ENCODE measurements around the gene SH3YL1.

DNA sequence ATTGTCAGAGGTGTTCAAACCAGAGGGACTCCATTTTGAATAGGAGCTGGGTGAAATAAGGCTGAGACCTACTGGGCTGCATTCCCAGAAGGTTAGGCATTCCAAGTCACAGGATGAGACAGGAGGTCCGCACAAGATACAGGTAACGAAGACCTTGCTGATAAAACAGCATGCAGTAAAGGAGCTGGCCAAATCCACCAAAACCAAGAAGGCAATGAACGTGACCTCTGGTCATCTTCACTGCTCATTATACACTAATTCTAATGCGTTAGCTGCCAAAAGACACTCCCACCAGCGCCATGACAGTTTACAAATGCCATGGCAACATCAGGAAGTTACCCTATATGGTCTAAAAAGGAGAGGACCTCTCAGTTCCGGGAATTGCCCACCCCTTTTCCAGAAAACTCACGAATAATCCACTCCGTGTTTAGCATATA lies 10.6 kb downstream of the SH3YL1 start:
- TF ChIP-seq, protein P1, sequence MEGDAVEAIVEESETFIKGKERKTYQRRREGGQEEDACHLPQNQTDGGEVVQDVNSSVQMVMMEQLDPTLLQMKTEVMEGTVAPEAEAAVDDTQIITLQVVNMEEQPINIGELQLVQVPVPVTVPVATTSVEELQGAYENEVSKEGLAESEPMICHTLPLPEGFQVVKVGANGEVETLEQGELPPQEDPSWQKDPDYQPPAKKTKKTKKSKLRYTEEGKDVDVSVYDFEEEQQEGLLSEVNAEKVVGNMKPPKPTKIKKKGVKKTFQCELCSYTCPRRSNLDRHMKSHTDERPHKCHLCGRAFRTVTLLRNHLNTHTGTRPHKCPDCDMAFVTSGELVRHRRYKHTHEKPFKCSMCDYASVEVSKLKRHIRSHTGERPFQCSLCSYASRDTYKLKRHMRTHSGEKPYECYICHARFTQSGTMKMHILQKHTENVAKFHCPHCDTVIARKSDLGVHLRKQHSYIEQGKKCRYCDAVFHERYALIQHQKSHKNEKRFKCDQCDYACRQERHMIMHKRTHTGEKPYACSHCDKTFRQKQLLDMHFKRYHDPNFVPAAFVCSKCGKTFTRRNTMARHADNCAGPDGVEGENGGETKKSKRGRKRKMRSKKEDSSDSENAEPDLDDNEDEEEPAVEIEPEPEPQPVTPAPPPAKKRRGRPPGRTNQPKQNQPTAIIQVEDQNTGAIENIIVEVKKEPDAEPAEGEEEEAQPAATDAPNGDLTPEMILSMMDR (IDR thresholded peaks at IDR 0.05), result no peak
- TF ChIP-seq EP300 (IDR thresholded peaks at IDR 0.05), result no peak
- no peak for TF ChIP-seq POLR2A (IDR thresholded peaks at IDR 0.05)
- no peak for TF ChIP-seq POLR2AphosphoS5 (IDR thresholded peaks at IDR 0.05)
